GM11168 (cell line): ENCODE measurements around the gene PEX11B.

Experiments used
- in situ Hi-C: fragments of 300-500 bp; cut with MboI; formaldehyde crosslinking; loops from one replicate; pipeline ENCODE4 v1.12.0; 2022; ENCODE audit warnings: low sequenced_read_pairs; ENCODE audit not compliant: unreplicated experiment

Gene PEX11B

DNA sequence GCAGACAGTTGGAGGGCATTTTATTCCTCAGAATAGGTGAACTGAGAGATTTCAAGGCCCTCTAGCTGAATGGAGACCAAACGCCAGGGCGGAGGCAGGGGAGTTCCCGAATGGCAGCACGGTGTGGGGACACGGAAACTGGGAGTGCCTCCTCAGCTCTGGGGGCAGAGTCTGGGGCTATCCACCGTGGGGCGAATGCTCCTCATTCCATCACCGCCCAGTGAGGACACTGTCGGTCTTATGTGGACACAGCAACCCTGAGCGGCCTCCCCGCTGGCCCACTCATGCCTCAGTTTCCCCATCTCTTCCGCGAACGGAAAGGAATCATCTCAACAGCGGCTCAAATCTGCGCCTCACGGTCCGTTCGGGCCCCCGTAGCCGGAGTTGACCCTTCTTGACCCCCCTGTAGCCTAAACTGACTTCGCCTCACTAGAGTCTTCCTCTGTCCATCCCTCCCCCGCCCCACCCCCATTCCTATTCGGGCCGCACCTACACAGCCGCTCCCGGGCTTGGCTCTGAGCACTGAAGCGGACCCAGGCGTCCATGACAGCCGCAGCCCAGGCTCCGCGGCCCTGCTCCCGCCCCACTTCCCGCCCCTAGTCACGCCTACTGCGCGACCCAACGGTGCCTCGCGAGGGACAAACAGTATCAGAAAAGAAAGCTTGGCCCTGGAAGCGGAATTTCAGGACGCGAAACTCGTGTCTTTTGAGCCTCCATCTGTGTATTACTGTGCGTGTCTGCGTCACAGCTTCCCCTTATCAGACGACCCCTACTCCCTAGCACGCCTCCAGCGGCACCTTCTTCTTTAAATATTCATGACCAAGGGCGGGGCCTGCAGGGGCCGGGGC lies at the start of gene PEX11B:
Gene PEX11B, minus strand, starts transcription at position 574 of the 848 bp plus-strand sequence. Its CDS starts 29 bp downstream, at position 545.
- in situ Hi-C loops = no loop called here

DNA sequence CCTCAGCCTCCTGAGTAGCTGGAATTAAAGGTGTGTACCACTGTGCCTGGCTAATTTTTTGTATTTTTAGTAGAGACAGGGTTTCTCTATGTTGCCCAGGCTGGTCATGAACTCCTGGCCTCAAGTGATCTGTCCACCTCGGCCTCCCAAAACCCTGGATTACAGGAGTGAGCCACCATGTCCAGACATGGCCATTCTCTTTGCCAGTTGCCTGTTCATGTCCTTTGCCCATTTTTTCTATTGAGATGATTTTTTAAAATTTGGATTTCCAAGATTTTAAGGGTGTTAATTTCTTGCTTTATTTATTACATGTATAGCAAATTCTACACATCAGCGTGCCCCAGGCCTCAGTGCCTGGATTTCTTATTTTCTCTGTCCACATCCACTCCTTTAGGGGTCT lies 48.8 kb upstream of the PEX11B start:
- in situ Hi-C loops = no loop called here

DNA sequence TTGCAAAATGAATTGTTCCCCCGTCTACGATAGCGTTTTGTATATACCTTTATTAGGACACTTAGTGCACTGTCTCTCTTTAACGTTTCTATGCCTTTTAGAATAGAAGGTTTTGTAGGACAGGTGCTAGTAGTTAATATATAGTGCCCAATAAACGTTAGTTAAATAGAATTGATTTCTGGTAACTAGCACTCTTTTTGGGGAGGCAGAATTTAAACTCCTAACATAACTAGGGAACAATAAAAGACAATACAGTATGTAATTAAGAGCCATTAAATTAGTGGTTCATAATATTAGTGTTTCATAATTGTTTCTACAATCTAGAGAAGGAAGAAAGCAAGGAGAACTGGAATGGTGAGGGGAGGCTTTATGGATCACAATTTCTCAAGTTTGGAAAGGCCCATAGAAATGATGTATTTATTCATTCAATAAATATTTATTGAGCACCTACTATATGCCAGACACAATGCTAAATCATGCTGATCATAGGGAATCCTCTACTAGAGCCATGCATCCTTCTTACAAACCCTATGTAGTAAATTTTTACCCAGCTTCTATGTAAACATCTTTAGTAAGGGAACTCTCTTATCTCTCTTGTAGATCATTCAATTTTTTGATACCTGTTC lies 46.7 kb upstream of the PEX11B start:
- in situ Hi-C loops = no loop called here

- in situ Hi-C loops = no loop called here
Observed at GRCh38 chr1:145964328-145965118, 46.0 kb upstream of the PEX11B start, which contains the start of the genes ANKRD34A and POLR3GL. Gene ANKRD34A, minus strand, starts transcription at chr1:145964575. Its CDS starts 2,816 bp downstream, at chr1:145961759. Gene POLR3GL, plus strand, starts transcription at chr1:145964690. Its CDS starts 10,176 bp downstream, at chr1:145974866.

DNA sequence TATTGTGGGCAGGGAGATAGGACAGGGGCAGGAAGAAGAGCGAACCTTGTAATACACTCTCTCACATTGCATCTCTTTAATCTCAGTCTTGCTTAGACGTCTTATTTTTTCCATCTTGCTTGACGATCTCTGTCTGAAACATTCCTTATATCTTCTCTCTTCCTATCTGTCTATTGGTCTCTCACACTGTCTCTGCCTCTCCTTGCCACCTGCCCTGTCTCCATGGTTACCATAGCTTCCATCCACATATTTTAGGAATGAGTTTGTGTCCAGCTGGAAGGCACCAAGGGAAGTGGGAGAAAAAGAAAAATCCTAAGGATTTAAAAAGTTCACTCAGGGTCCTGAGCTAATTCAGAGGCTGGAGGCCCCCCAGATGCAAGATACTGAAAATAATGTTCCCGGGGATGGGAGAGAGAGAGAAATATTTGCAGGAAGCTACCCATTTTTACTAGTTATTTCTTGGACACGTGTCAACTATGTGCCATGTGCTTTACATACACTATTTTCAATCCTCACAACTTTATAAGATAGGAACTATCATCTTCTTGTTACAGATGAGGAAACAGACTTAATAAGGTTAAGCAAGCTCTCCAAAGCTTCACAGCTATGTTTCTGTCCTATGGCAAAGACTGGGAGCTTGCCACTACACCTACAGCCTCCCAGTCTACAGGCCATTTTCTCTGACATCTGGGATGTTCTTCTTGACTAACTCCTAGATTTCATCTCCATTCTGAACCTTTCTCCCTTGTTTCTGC lies 44.9 kb upstream of the PEX11B start:
- in situ Hi-C loops = no loop called here

GRCh38 chr1:145962157-145963102 lies 43.9 kb upstream of the PEX11B start:
- in situ Hi-C loops = no loop called here

GRCh38 chr1:145961425-145962156 lies 43.1 kb upstream of the PEX11B start:
- in situ Hi-C loops = no loop called here

DNA sequence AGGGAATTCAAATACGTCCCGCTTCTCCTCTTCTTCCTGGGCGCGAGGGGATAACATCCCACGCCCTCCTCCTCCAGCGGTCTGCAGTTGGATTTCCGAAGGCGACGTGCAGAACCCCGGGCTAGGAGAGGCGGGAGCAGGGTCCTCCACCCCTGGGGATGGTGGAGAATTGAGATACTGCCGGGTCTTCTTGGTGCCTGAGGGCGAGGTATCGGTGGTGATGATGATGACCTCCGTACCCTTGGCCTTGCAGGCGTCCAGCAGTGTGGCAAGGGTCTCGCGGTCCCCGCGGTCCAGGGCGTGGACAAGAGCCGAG lies 42.5 kb upstream of the PEX11B start:
- in situ Hi-C loops = no loop called here

GRCh38 chr1:145960468-145961108 lies 42.1 kb upstream of the PEX11B start:
- in situ Hi-C loops = no loop called here

DNA sequence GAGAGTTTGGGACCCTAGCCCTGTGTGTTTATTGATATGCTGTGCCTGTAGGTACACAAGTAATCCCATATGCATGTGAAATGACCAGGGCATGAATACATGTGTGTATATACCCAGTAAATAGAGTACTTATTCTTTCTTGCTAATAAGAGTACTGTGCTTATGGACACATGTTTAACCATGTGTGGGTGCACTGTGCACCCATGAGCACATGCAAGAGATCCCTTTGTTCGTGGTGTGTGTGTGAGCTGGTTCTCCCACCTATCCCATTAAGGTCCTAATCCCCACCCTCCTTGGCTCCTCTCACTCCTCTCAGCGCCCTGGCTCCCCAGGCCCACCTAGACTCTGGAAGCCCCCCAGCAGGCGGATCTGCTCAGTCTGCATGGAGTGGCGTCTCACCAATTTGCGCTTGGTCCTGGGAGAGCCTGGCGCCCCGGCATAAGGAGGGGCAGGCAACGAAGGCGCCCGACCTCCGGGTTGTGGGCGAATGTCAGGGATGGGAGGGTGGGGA lies 41.5 kb upstream of the PEX11B start:
- in situ Hi-C loops = no loop called here

GRCh38 chr1:145959333-145959732 lies 40.8 kb upstream of the PEX11B start:
- in situ Hi-C loops = no loop called here

GRCh38 chr1:145958734-145959133 lies 40.2 kb upstream of the PEX11B start:
- in situ Hi-C loops = no loop called here

DNA sequence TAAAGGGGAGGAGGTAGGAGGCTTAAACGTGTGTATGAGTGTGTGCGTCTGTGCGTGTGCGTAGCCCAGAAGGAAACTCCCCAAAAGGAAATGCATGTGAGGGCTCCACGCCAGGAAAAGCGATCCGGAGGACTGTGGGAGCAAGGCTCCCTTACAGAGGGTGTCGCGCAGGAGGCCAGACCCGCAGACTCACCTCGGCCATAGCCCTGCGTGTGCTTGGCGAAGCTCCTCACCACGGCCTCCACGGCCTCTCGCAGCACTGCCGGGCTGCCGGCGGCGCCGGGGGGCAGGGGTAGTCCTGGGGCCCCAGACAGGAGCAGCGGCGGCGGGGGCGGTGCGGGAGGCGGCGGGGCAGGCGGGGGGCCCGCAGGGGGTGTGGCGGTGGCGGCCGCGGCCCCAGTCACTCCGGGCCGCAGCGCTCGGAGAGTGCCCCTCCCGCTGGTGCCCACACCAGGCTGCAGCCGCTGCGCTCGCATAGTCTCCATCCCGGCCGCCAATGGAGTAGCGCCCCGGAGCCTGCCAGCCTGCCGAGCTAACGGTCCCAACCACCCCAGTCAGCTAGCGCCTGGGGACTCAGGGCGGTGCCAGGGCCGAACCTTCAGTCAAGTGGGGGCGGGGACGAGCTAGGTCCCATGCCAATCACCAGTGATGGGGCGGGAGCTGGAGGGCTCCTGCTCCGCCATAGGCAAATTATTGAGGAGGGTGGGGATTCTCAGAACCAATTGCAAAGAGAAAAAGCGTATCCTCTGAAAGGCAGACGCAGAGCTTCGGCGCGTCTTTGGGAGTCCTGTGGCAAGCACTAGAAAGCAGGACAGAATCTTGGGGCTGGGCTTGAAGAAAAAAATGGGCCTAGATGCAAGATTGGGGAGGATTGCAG lies 39.2 kb upstream of the PEX11B start, which contains the start of gene LIX1L:
Gene LIX1L, minus strand, starts transcription at position 575 of the 877 bp plus-strand sequence. Its CDS starts 90 bp downstream, at position 485.
- in situ Hi-C loops = no loop called here

DNA sequence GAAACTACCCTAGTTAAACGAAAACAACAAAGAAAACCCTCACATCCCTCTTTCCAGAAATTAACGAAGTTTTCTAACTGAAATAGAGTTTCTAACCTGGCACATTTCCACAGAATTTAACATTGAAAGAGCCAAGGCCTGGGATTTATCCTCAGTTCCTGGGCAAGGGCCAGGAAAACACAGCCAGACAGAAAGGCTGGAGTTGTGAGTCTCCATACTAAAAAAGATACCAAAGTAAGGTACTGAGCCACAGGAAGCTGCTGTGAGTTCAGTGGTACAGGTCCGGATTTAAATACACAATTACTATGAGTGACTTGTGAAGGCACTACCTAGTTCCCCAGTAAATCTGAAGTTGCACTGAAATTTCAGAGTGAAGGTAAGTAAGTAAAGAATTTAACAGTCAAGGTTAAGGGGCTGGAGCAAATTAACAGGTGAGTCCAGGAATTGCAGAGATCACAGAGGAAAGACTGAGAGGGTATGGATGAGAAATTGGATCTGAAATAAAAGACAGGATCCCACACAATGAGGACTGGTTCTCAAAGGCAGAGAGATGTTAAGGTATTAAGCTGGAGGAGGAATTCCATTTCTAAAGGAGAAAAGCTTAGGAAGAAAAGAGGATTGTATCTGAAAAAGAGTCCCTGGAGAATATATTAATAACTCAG lies 38.4 kb upstream of the PEX11B start:
- in situ Hi-C loops = no loop called here

DNA sequence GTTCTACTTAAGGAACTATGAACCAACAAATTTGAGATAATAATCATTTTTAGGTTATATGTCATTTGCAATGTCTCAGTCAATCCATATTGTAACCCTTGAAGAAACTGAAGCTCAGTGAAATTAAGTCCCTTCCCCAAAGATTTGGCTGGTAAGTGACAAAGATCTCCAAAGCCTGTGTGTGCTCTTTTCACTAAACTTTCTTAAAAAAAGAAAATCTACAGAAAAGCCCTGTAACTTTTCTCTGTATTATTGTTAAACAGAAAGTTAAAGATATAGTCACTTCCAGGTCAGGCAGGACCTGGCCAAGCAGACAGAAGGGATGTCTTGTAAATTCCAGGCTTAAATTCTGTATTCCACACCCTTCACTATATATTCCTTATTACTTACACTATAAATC lies 37.8 kb upstream of the PEX11B start:
- in situ Hi-C loops = no loop called here

DNA sequence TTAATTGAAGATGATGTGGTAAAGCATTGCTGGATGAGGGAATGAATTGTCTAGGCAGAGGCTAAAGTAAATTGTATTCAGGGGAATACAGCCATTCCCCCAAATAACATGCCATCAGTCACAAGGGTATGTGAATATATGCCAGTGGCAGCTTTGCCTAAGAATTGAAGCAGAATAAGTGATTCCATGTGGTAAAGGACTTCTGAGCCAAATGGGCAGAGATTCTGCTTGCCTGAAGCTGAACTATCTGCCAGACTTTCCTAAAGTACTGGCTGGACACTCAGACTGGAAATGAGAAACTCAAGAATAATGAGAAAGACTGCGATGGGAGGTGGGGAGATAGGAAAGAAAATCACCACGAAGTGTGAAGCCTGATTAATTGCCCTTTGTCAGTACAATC lies 36.9 kb upstream of the PEX11B start:
- in situ Hi-C loops = no loop called here
